ENCODE measurements around the gene CNGA4. TPM values are rescaled to one million over a fixed set of nuclear protein-coding genes. Genes with fewer than 3 reads are reported as not detected.

CNGA4 gene
- total and polyA plus RNA-seq, 3 donors from 2014 or later = 7.9 to 14.4 (median 9.1) TPM

- no peaks in the 10 kb centered on the region for H3K9me3 ChIP-seq
- H3K4me3 ChIP-seq = no peak overlapping the region
- WGBS, 2 donors = 64 to 76% methylated on average over 2 of the region's 2 CpGs
- intact Hi-C loops (cut with DNase I; ENCODE audit: low total_unique reads) = no loop called here
- H3K4me1 ChIP-seq = no peaks in the 10 kb centered on the region
- H3K27ac ChIP-seq = no peak overlapping the region
- no peak for TF ChIP-seq POLR2A (IDR thresholded peaks at IDR 0.05)
- no peak for TF ChIP-seq CTCF (IDR thresholded peaks at IDR 0.05)
- no peak for DNase-seq
- H3K36me3 ChIP-seq (ENCODE audit: low read depth, missing control alignments) = no peaks in the 10 kb centered on the region
- no peaks in the 10 kb centered on the region for H3K27me3 ChIP-seq
Observed at GRCh38 chr11:6219359-6219758, 19.5 kb upstream of the CNGA4 start.

GRCh38 chr11:6223854-6224253, 15.0 kb upstream of the CNGA4 start:
- WGBS, 2 donors = 96 to 97% methylated on average over 16 to 17 of the region's 17 CpGs
- Histone ChIP-seq H3K27ac (no peak overlapping the region), H3K9me3 (no peaks in the 10 kb centered on the region), H3K4me3 (no peak overlapping the region), H3K27me3 (no peaks in the 10 kb centered on the region), H3K4me1 (no peaks in the 10 kb centered on the region), H3K36me3 (ENCODE audit: low read depth, missing control alignments) (no peaks in the 10 kb centered on the region)
- intact Hi-C loops (cut with DNase I; ENCODE audit: low total_unique reads) = no loop called here
- DNase-seq = no peak
- TF ChIP-seq POLR2A (IDR thresholded peaks at IDR 0.05) (no peak), CTCF (IDR thresholded peaks at IDR 0.05) (no peak)

- no peak for TF ChIP-seq POLR2A (IDR thresholded peaks at IDR 0.05)
- no peak for TF ChIP-seq CTCF (IDR thresholded peaks at IDR 0.05)
- intact Hi-C loops (cut with DNase I; ENCODE audit: low total_unique reads) = no loop called here
- Histone ChIP-seq H3K4me3 (no peak overlapping the region), H3K27me3 (no peaks in the 10 kb centered on the region), H3K9me3 (no peaks in the 10 kb centered on the region), H3K36me3 (ENCODE audit: low read depth, missing control alignments) (no peaks in the 10 kb centered on the region), H3K27ac (no peak overlapping the region), H3K4me1 (no peaks in the 10 kb centered on the region)
- WGBS, 2 donors = 93 to 100% methylated on average over 3 of the region's 3 CpGs
- no peak for DNase-seq
Observed at GRCh38 chr11:6224421-6224820, 14.5 kb upstream of the CNGA4 start.

- H3K27me3 ChIP-seq = no peaks in the 10 kb centered on the region
- WGBS, 2 donors = 64 to 68% methylated on average over 1 of the region's 1 CpG
- TF ChIP-seq POLR2A (IDR thresholded peaks at IDR 0.05) (no peak), CTCF (IDR thresholded peaks at IDR 0.05) (no peak)
- DNase-seq = no peak
- no peaks in the 10 kb centered on the region for H3K9me3 ChIP-seq
- intact Hi-C loops (cut with DNase I; ENCODE audit: low total_unique reads) = no loop called here
- no peaks in the 10 kb centered on the region for H3K36me3 ChIP-seq (ENCODE audit: low read depth, missing control alignments)
- no peak overlapping the region for H3K4me3 ChIP-seq
- H3K4me1 ChIP-seq = no peaks in the 10 kb centered on the region
- no peak overlapping the region for H3K27ac ChIP-seq
Observed at GRCh38 chr11:6225024-6225423, 13.9 kb upstream of the CNGA4 start.

- no peak for DNase-seq
- 64 to 79% methylated on average over 2 of the region's 2 CpGs for WGBS, 2 donors
- H3K27ac ChIP-seq = no peak overlapping the region
- intact Hi-C loops (cut with DNase I; ENCODE audit: low total_unique reads) = no loop called here
- H3K4me1 ChIP-seq = no peaks in the 10 kb centered on the region
- no peaks in the 10 kb centered on the region for H3K27me3 ChIP-seq
- no peak for TF ChIP-seq CTCF (IDR thresholded peaks at IDR 0.05)
- no peak for TF ChIP-seq POLR2A (IDR thresholded peaks at IDR 0.05)
- H3K9me3 ChIP-seq = no peaks in the 10 kb centered on the region
- H3K4me3 ChIP-seq = no peak overlapping the region
- H3K36me3 ChIP-seq (ENCODE audit: low read depth, missing control alignments) = no peaks in the 10 kb centered on the region
Observed at GRCh38 chr11:6225896-6226295, 13.0 kb upstream of the CNGA4 start.

All from testis (tissue), 3 donors.